Measurements from ENCODE around the gene THAP9. TPM values are rescaled to one million over a fixed set of nuclear protein-coding genes. Genes with fewer than 3 reads are reported as not detected.

Gene THAP9, protein sequence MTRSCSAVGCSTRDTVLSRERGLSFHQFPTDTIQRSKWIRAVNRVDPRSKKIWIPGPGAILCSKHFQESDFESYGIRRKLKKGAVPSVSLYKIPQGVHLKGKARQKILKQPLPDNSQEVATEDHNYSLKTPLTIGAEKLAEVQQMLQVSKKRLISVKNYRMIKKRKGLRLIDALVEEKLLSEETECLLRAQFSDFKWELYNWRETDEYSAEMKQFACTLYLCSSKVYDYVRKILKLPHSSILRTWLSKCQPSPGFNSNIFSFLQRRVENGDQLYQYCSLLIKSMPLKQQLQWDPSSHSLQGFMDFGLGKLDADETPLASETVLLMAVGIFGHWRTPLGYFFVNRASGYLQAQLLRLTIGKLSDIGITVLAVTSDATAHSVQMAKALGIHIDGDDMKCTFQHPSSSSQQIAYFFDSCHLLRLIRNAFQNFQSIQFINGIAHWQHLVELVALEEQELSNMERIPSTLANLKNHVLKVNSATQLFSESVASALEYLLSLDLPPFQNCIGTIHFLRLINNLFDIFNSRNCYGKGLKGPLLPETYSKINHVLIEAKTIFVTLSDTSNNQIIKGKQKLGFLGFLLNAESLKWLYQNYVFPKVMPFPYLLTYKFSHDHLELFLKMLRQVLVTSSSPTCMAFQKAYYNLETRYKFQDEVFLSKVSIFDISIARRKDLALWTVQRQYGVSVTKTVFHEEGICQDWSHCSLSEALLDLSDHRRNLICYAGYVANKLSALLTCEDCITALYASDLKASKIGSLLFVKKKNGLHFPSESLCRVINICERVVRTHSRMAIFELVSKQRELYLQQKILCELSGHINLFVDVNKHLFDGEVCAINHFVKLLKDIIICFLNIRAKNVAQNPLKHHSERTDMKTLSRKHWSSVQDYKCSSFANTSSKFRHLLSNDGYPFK
- 5.0 and 6.4 TPM in 2 replicates for total RNA-seq

GRCh38 chr4:82900411-82901182 lies at the start of gene THAP9:
Gene THAP9, plus strand, starts transcription at chr4:82900735. Its CDS starts 68 bp downstream, at chr4:82900803.

DNA sequence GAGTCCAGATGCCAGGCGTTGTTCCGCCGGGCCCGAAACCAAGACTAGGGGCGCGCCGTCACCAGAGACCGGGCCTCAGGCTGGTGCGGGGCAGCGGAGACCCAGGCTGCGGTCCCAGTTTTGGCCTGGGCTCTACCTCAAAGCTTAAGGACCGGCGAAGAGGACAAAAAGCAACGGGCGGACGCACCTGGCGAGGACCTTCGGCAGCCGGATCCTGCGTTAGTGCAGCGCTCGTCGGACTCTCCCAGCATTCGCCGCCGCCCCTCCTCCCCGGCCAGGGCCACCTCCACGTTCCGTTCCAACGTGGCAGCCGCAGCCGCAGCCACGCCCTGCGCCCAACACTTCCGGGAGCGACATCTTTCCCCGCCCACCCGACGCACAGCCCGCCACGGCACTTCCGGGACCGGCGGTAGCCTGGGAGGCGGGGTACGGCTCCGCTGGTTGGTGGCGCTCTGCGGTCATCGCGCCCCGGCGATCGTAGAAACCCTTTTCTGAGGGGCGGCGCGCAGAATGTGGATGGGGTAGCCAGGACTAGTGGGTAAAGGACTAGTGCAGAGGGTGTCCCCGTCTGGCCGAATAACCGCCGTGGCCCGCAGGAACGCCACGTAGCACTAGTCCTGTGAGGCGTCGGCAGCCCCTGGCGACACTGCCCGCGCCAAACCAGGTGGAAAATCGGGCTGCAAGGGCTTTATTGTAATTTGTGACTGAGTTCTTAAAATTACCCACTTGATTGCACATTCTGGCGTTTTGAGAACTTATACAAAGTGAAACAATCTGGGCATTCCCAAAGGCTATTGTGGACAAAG lies 9.4 kb upstream of the THAP9 start, which contains the start of gene SEC31A:
SEC31A (minus strand) TSS at position 253 of the 806 bp plus-strand sequence. CDS start 9,217 bp downstream, outside the sequence.

Other genes starting within 250 kb of the THAP9 start
- gene SCD5, start 101.9 kb upstream of the THAP9 start, total RNA-seq, result 11.6 and 14.2 TPM in 2 replicates
- 258 and 292 TPM in 2 replicates for gene SEC31A, start 9.6 kb upstream of the THAP9 start, total RNA-seq
- gene LIN54, start 110.1 kb downstream of the THAP9 start, total RNA-seq, result 7.6 and 10.1 TPM in 2 replicates
- 65.2 and 80.2 TPM in 2 replicates for gene COPS4, start 134.4 kb downstream of the THAP9 start, total RNA-seq
- gene PLAC8, start 214.0 kb downstream of the THAP9 start, total RNA-seq, result under 0.01 TPM in 1 of 2 replicates, not detected in the other